Inferior parietal cortex (tissue), 1 donor: ENCODE results near the gene KLF16.
A peak's percentile ranks its signal among the peaks of the same experiment; 100 is the strongest.

Source experiments
- DNase-seq: peaks from one replicate; pipeline ENCODE4 v3.0.0-alpha.2; 2016; ENCODE audit errors: extremely low spot score

Gene KLF16

GRCh38 chr19:1855040-1855827 lies 8.1 kb downstream of the KLF16 start:
- no peak for DNase-seq

GRCh38 chr19:1854542-1855039 lies 8.8 kb downstream of the KLF16 start:
- no peak for DNase-seq

- DNase-seq = no peak
Measured at GRCh38 chr19:1854039-1854541, 9.3 kb downstream of the KLF16 start.

GRCh38 chr19:1853295-1854038 lies 9.9 kb downstream of the KLF16 start:
- no peak for DNase-seq

GRCh38 chr19:1852581-1853128 lies 10.7 kb downstream of the KLF16 start:
- DNase-seq = no peak

- no peak for DNase-seq
Measured at GRCh38 chr19:1851654-1852580, 11.5 kb downstream of the KLF16 start.

GRCh38 chr19:1850809-1851653 lies 12.3 kb downstream of the KLF16 start:
- DNase-seq = no peak

- no peak for DNase-seq
Measured at GRCh38 chr19:1849886-1850398, 13.4 kb downstream of the KLF16 start.

GRCh38 chr19:1849132-1849474 lies 14.3 kb downstream of the KLF16 start:
- no peak for DNase-seq

GRCh38 chr19:1848399-1849131 lies 14.8 kb downstream of the KLF16 start, which contains the start of gene REXO1:
TSS of gene REXO1 (minus strand) at chr19:1848483. CDS start at chr19:1848358, 125 bp downstream.
- peak; percentile 95 for DNase-seq

GRCh38 chr19:1847684-1848398 lies 15.5 kb downstream of the KLF16 start:
- DNase-seq = no peak

GRCh38 chr19:1847348-1847683 lies 16.1 kb downstream of the KLF16 start:
- no peak for DNase-seq

- no peak for DNase-seq
Measured at GRCh38 chr19:1846517-1847204, 16.7 kb downstream of the KLF16 start.

GRCh38 chr19:1845642-1846041 lies 17.7 kb downstream of the KLF16 start:
- no peak for DNase-seq

- DNase-seq = no peak
Measured at GRCh38 chr19:1845125-1845515, 18.3 kb downstream of the KLF16 start.

- DNase-seq = no peak
Measured at GRCh38 chr19:1844513-1845124, 18.8 kb downstream of the KLF16 start.

- DNase-seq = no peak
Measured at GRCh38 chr19:1843646-1844394, 19.6 kb downstream of the KLF16 start.
